ENCODE results near the gene MBOAT1. TPM values are rescaled to one million over a fixed set of nuclear protein-coding genes. Genes with fewer than 3 reads are reported as not detected.

MBOAT1 gene
- total RNA-seq, 1 experiment from 2014 or later = 22.0 TPM

DNA sequence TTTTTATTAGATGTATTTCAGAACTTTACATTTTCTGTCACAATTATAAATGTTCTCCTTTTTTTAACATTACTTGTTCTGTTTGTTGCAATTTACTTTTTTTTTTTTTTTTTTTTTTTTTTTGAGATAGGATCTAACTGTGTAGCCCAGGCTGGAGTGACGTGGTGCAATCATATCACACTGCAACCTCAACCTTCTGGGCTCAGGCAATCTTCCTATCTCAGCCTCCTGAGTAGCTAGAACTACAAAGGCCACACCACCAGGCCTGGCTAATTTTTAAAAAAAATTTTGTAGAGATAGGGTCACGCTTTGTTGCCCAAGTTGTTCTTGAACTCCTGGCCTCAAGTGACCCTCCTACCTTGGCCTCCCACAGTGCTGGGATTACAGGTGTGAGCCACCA, 15.1 kb upstream of the MBOAT1 start:
- Histone ChIP-seq H3K79me2 (ENCODE audit: low read depth) (no peaks in the 10 kb centered on the region), H3K36me3 (ENCODE audit: low read depth) (no peaks in the 10 kb centered on the region), H3K9me3 (ENCODE audit: insufficient read depth, low read depth) (no peaks in the 10 kb centered on the region), H2AFZ (no peak overlapping the region), H4K20me1 (ENCODE audit: insufficient read depth) (no peaks in the 10 kb centered on the region), H3K4me1 (replicated peaks; ENCODE audit: insufficient read depth) (no peaks in the 10 kb centered on the region), H3K27ac (no peak overlapping the region), H3K9me2 (ENCODE audit: insufficient read depth) (no peaks in the 10 kb centered on the region), H3K27me3 (ENCODE audit: insufficient read depth, low read depth) (no peaks in the 10 kb centered on the region), H3K4me2 (no peak overlapping the region), H3F3A (ENCODE audit: insufficient read depth, low read depth) (no peaks in the 10 kb centered on the region), H3K4me3 (no peak overlapping the region)
- intact Hi-C loops (cut with micrococcal nuclease; ENCODE audit: unreplicated experiment) = no loop called here
- BruUV-seq (replicated peaks) = no TSS peak
- POLR2A ChIA-PET (ENCODE audit: unreplicated experiment) = no interaction called here
- no peak for TF ChIP-seq EZH2 (IDR thresholded peaks at IDR 0.05; ENCODE audit: low read depth)
- TF ChIP-seq, protein P1, sequence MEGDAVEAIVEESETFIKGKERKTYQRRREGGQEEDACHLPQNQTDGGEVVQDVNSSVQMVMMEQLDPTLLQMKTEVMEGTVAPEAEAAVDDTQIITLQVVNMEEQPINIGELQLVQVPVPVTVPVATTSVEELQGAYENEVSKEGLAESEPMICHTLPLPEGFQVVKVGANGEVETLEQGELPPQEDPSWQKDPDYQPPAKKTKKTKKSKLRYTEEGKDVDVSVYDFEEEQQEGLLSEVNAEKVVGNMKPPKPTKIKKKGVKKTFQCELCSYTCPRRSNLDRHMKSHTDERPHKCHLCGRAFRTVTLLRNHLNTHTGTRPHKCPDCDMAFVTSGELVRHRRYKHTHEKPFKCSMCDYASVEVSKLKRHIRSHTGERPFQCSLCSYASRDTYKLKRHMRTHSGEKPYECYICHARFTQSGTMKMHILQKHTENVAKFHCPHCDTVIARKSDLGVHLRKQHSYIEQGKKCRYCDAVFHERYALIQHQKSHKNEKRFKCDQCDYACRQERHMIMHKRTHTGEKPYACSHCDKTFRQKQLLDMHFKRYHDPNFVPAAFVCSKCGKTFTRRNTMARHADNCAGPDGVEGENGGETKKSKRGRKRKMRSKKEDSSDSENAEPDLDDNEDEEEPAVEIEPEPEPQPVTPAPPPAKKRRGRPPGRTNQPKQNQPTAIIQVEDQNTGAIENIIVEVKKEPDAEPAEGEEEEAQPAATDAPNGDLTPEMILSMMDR (conservative IDR thresholded peaks at IDR 0.05) = no peak
- CTCF ChIA-PET = no interaction called here
- DNase-seq = no peak

DNA sequence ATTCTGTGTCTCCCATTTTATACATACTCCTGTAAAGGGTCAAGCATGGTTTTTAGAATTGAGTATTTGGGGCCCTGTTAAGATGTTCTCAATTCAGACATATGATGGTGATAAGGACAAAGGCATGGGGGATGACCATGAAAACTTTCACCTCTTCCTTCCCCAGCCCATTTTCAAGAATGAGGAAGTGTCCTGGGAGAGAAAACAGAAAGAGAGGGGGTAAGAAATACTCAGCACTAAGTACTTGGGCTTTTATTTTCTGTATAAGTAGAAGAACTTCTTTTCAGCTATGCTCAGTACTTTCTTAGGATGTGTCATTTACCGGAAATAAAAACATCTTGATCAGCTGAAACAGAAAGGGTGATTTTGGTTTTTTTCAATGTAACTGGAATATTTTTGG, 10.9 kb upstream of the MBOAT1 start:
- Histone ChIP-seq H4K20me1 (ENCODE audit: insufficient read depth) (no peaks in the 10 kb centered on the region), H3K79me2 (ENCODE audit: low read depth) (no peaks in the 10 kb centered on the region), H3K9me2 (ENCODE audit: insufficient read depth) (no peaks in the 10 kb centered on the region), H3K27ac (no peak overlapping the region), H3K36me3 (ENCODE audit: low read depth) (no peaks in the 10 kb centered on the region), H3K4me2 (no peak overlapping the region), H2AFZ (no peak overlapping the region), H3K9me3 (ENCODE audit: insufficient read depth, low read depth) (no peaks in the 10 kb centered on the region), H3K4me3 (no peak overlapping the region), H3K27me3 (ENCODE audit: insufficient read depth, low read depth) (no peaks in the 10 kb centered on the region), H3K4me1 (replicated peaks; ENCODE audit: insufficient read depth) (no peaks in the 10 kb centered on the region), H3F3A (ENCODE audit: insufficient read depth, low read depth) (no peaks in the 10 kb centered on the region)
- DNase-seq = no peak
- intact Hi-C loops (cut with micrococcal nuclease; ENCODE audit: unreplicated experiment) = no loop called here
- TF ChIP-seq, protein P1 (conservative IDR thresholded peaks at IDR 0.05) = no peak
- no peak for TF ChIP-seq EZH2 (IDR thresholded peaks at IDR 0.05; ENCODE audit: low read depth)
- BruUV-seq (replicated peaks) = no TSS peak
- ChIA-PET POLR2A (ENCODE audit: unreplicated experiment) (no interaction called here), CTCF (no interaction called here)

DNA sequence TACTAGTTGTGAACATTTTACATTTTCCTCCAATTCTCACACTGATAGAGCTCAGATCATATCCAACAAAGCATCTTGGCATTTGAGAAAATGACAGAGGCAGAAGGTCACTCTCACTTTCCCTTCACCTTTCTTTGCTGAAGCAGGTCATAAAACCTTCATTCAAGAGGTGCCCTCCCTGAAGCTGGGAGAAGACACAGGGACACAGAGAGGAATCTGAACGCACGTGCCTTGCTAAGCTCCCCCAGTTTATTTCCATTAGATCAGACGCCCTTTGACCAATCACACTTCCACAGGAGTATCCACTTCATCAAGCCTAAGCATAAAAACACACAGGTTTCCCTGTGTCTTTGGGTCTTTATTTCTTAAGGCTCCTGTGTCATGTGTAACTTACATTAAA, 9.2 kb upstream of the MBOAT1 start:
- BruUV-seq (replicated peaks) = no TSS peak
- no peaks in the 10 kb centered on the region for H3K4me1 ChIP-seq (replicated peaks; ENCODE audit: insufficient read depth)
- no peaks in the 10 kb centered on the region for H3K36me3 ChIP-seq (ENCODE audit: low read depth)
- 0 out of 2 replicates have a peak, but pooled peaks cover 3% of the 10 kb centered on the region for H3F3A ChIP-seq (ENCODE audit: insufficient read depth, low read depth)
- intact Hi-C loops (cut with micrococcal nuclease; ENCODE audit: unreplicated experiment) = no loop called here
- no peak overlapping the region for H3K4me2 ChIP-seq
- DNase-seq = no peak
- ChIA-PET CTCF (no interaction called here), POLR2A (ENCODE audit: unreplicated experiment) (no interaction called here)
- no peaks in the 10 kb centered on the region for H3K9me3 ChIP-seq (ENCODE audit: insufficient read depth, low read depth)
- no peaks in the 10 kb centered on the region for H3K27me3 ChIP-seq (ENCODE audit: insufficient read depth, low read depth)
- no peaks in the 10 kb centered on the region for H4K20me1 ChIP-seq (ENCODE audit: insufficient read depth)
- no peak for TF ChIP-seq EZH2 (IDR thresholded peaks at IDR 0.05; ENCODE audit: low read depth)
- TF ChIP-seq, protein P1 (conservative IDR thresholded peaks at IDR 0.05) = no peak
- H3K4me3 ChIP-seq = no peak overlapping the region
- no peak overlapping the region for H3K27ac ChIP-seq
- no peak overlapping the region for H2AFZ ChIP-seq
- no peaks in the 10 kb centered on the region for H3K9me2 ChIP-seq (ENCODE audit: insufficient read depth)
- H3K79me2 ChIP-seq (ENCODE audit: low read depth) = no peaks in the 10 kb centered on the region
